DND-41 (cell line): Measurements from ENCODE around the gene SMARCA2.

Source experiments
- ATAC-seq: fragments of 200-7000 bp; cut with Tn5 transposase; 3 replicates; pipeline ENCODE4 v1.9.1; 2021; ENCODE audit warnings: low read depth; ENCODE audit not compliant: insufficient read depth
- DNase-seq: peaks from one replicate; pipeline ENCODE4 v3.0.0-alpha.2; 2020
- H2AFZ ChIP-seq: 2 replicates; pipeline ENCODE4 v1.6.0; 2012; ENCODE audit warnings: low read depth, low read length
- H3K27ac ChIP-seq: 2 replicates; pipeline ENCODE4 v1.5.1; 2012; ENCODE audit warnings: low read length, inconsistent platforms
- H3K27me3 ChIP-seq: fragments of 200-600 bp; sonication (generic); 2 replicates; pipeline ENCODE4 v1.6.0; 2012; ENCODE audit warnings: low read length, mild to moderate bottlenecking, inconsistent platforms; ENCODE audit not compliant: insufficient read depth, poor library complexity
- H3K36me3 ChIP-seq: 2 replicates; pipeline ENCODE4 v1.5.1; 2012; ENCODE audit warnings: low read length, inconsistent platforms; ENCODE audit not compliant: insufficient read depth
- H3K4me1 ChIP-seq: 2 replicates; pipeline ENCODE4 v1.5.1; 2012; ENCODE audit warnings: mild to moderate bottlenecking, low read length; ENCODE audit not compliant: insufficient read depth
- H3K4me2 ChIP-seq: 2 replicates; pipeline ENCODE4 v1.6.0; 2012; ENCODE audit warnings: mild to moderate bottlenecking, moderate library complexity, low read length, inconsistent platforms; ENCODE audit not compliant: insufficient read depth
- H3K4me3 ChIP-seq, 2 experiments: fragments of 200-600 bp in 1 of 2; shearing (Covaris generic) in 1 of 2; 2 replicates each; pipeline ENCODE4 v1.5.1; 2012 to 2016; ENCODE audit warnings: inconsistent platforms in 2 of 2, low read length in 2 of 2, mild to moderate bottlenecking in 2 of 2, low read depth in 1 of 2, moderate library complexity in 1 of 2
- H3K79me2 ChIP-seq: 2 replicates; pipeline ENCODE4 v1.6.0; 2012; ENCODE audit warnings: low read length, inconsistent platforms; ENCODE audit not compliant: insufficient read depth
- H3K9ac ChIP-seq: 2 replicates; pipeline ENCODE4 v1.6.0; 2012; ENCODE audit warnings: low read depth, mild to moderate bottlenecking, inconsistent platforms, low read length, moderate library complexity
- H3K9me3 ChIP-seq: 2 replicates; pipeline ENCODE4 v1.5.1; 2012; ENCODE audit warnings: low read length, moderate library complexity, mild to moderate bottlenecking, inconsistent platforms; ENCODE audit not compliant: insufficient read depth, severe bottlenecking
- H4K20me1 ChIP-seq: 2 replicates; pipeline ENCODE4 v1.6.0; 2012; ENCODE audit warnings: low read length; ENCODE audit not compliant: insufficient read depth
- EZH2 ChIP-seq: IDR thresholded peaks from 3 replicates; pipeline ENCODE4 v1.6.1; 2012; ENCODE audit warnings: borderline replicate concordance, low read depth, mild to moderate bottlenecking, moderate library complexity, low read length, inconsistent platforms; ENCODE audit not compliant: severe bottlenecking
- TF ChIP-seq, protein P1 (sequence below): IDR thresholded peaks from 2 replicates; pipeline ENCODE4 v1.5.1; 2012; ENCODE audit warnings: borderline replicate concordance, low read length, moderate library complexity, mild to moderate bottlenecking; ENCODE audit not compliant: poor library complexity, severe bottlenecking; ENCODE audit errors: extremely low read depth

The SMARCA2 gene

DNA sequence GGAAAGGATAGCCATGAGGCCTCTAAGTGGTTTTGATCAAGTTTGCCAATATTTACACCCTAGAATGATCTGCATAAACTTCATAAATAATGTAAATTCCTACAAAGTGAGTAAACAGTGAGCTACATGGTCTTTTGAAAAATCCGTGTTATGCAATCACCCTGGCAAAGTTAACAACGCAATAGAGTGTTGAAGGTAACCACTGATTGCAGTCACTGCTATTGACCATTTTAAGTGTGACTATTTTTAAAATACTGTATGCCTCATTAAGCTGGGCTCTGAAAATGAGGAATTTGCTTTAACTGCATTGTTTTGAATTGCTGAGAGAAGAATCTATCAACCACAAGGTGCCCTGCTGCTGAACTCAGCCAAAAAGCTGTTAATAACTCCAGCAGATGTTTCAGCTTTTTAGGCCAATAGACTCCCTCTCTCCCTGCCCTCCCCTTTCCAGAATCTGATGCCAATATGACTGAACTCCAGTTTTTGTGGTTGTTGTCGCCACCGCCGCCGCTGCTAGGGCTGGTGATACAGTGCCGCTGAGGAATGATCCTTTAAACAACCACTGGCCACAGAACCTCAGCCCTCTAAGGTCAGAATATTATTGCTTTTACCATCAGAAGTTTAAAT, 35.3 kb upstream of the SMARCA2 start:
- Histone ChIP-seq H3K4me2 (no peak overlapping the region), H3K9me3 (no peaks in the 10 kb centered on the region), H3K79me2 (no peaks in the 10 kb centered on the region), H3K4me1 (no peaks in the 10 kb centered on the region), H3K9ac (no peak overlapping the region), H3K4me3 (no peak overlapping the region), H3K27me3 (no peaks in the 10 kb centered on the region), H3K36me3 (no peaks in the 10 kb centered on the region), H2AFZ (no peak overlapping the region), H4K20me1 (no peaks in the 10 kb centered on the region), H3K27ac (no peak overlapping the region)
- ATAC-seq (no peak), DNase-seq (no peak)
- TF ChIP-seq, protein P1, sequence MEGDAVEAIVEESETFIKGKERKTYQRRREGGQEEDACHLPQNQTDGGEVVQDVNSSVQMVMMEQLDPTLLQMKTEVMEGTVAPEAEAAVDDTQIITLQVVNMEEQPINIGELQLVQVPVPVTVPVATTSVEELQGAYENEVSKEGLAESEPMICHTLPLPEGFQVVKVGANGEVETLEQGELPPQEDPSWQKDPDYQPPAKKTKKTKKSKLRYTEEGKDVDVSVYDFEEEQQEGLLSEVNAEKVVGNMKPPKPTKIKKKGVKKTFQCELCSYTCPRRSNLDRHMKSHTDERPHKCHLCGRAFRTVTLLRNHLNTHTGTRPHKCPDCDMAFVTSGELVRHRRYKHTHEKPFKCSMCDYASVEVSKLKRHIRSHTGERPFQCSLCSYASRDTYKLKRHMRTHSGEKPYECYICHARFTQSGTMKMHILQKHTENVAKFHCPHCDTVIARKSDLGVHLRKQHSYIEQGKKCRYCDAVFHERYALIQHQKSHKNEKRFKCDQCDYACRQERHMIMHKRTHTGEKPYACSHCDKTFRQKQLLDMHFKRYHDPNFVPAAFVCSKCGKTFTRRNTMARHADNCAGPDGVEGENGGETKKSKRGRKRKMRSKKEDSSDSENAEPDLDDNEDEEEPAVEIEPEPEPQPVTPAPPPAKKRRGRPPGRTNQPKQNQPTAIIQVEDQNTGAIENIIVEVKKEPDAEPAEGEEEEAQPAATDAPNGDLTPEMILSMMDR: no peak
- TF ChIP-seq EZH2: no peak

DNA sequence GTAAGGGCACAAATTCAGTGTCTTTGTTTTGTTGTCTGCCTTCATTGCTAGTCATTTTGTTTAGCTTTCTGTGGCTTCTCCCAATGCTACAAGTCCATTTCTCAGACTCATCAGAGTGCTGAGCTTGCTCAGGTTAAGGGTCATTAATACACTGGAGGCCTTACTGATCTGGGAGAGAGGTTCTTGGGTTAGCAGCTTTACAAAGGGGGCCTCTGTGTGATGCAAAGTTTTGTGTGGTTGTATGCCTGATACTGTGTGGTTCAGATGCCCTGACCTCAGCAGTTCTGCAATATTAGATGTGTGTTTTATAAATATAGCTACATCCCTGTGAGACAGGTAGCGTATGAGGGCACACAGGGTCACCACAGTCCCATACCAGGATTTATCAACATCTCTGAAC, 34.8 kb upstream of the SMARCA2 start:
- TF ChIP-seq EZH2: no peak
- TF ChIP-seq, protein P1: no peak
- Histone ChIP-seq H3K27me3 (no peaks in the 10 kb centered on the region), H2AFZ (no peak overlapping the region), H3K9me3 (no peaks in the 10 kb centered on the region), H4K20me1 (no peaks in the 10 kb centered on the region), H3K4me3 (no peak overlapping the region), H3K9ac (no peak overlapping the region), H3K36me3 (no peaks in the 10 kb centered on the region), H3K79me2 (no peaks in the 10 kb centered on the region), H3K4me2 (no peak overlapping the region), H3K4me1 (no peaks in the 10 kb centered on the region), H3K27ac (no peak overlapping the region)
- ATAC-seq (no peak), DNase-seq (no peak)

DNA sequence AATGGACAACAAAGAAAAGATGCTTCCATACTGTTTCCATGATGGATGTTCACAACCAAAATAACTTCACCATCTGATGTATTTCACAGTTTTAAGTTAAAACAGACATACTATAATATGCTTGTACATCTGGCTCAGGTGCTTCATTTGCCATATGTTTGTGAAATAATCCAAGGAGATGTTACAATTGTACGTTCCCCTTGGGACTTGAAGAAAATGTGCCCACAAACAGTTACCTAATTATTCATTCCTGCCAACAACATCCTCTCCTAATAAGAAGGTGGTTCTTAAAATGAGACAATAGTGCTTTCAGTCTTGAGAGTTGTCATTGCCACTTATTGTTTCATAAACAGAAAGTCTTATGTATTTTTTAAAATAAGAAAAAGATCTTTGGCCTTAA, 33.1 kb upstream of the SMARCA2 start:
- no peak overlapping the region for H3K4me2 ChIP-seq
- H3K36me3 ChIP-seq: no peaks in the 10 kb centered on the region
- H3K9ac ChIP-seq: no peak overlapping the region
- H2AFZ ChIP-seq: no peak overlapping the region
- DNase-seq (no peak), ATAC-seq (no peak)
- H3K79me2 ChIP-seq: no peaks in the 10 kb centered on the region
- H3K9me3 ChIP-seq: no peaks in the 10 kb centered on the region
- H3K27me3 ChIP-seq: no peaks in the 10 kb centered on the region
- H4K20me1 ChIP-seq: no peaks in the 10 kb centered on the region
- no peaks in the 10 kb centered on the region for H3K4me1 ChIP-seq
- no peak overlapping the region for H3K4me3 ChIP-seq
- no peak overlapping the region for H3K27ac ChIP-seq
- TF ChIP-seq EZH2: no peak
- TF ChIP-seq, protein P1: no peak
